NT2/D1 (cell line): ENCODE measurements around the gene SDHD.
"Not testable (repeated sequence)": the region's sequence is repeated elsewhere in the genome, so short reads cannot be mapped to it uniquely, and the experiment has no call there.

Source experiments
- SUZ12 ChIP-seq: IDR thresholded peaks from 2 replicates; pipeline ENCODE4 v1.6.1; 2011; ENCODE audit not compliant: insufficient read length, insufficient read depth; ENCODE audit errors: extremely low read depth
- YY1 ChIP-seq: IDR thresholded peaks from 2 replicates; pipeline ENCODE4 v1.6.1; 2011; ENCODE audit not compliant: insufficient read length, insufficient read depth
- ZNF274 ChIP-seq: IDR thresholded peaks from 2 replicates; pipeline ENCODE4 v1.6.1; 2011; ENCODE audit warnings: mild to moderate bottlenecking, low read depth, low read length

- TF ChIP-seq YY1, ZNF274, SUZ12: not testable (repeated sequence)
Measured at GRCh38 chr11:112095302-112095701, 8.6 kb downstream of the SDHD start.
